GM23248 (cell line): ENCODE data around the gene CAPN8. TPM values are rescaled to one million over a fixed set of nuclear protein-coding genes. Genes with fewer than 3 reads are reported as not detected.

ENCODE experiments used
- DNase-seq: peaks from one replicate; pipeline ENCODE4 v3.0.0-alpha.2; 2015
- H2AFZ ChIP-seq: fragments of 200-600 bp; sonication (generic); 2 replicates; pipeline ENCODE4 v1.6.1; 2016; ENCODE audit warnings: antibody characterized with exemption
- H3F3A ChIP-seq: fragments of 200-600 bp; sonication (generic); 2 replicates; pipeline ENCODE4 v1.6.1; 2016; ENCODE audit warnings: mild to moderate bottlenecking, antibody characterized with exemption, mixed run types; ENCODE audit not compliant: insufficient read depth
- H3K27ac ChIP-seq: fragments of 200-600 bp; sonication (generic); 2 replicates; pipeline ENCODE4 v1.5.1; 2016; ENCODE audit warnings: mild to moderate bottlenecking
- H3K27me3 ChIP-seq: fragments of 200-600 bp; sonication (generic); replicated peaks from 2 replicates; pipeline ENCODE4 v1.6.1; 2016; ENCODE audit warnings: mild to moderate bottlenecking; ENCODE audit not compliant: insufficient read depth
- H3K36me3 ChIP-seq: fragments of 200-600 bp; sonication (generic); 2 replicates; pipeline ENCODE4 v1.6.1; 2016; ENCODE audit warnings: low read depth, mild to moderate bottlenecking
- H3K4me1 ChIP-seq: fragments of 200-600 bp; sonication (generic); 2 replicates; pipeline ENCODE4 v1.6.1; 2016; ENCODE audit warnings: mild to moderate bottlenecking; ENCODE audit not compliant: insufficient read depth
- H3K4me2 ChIP-seq: fragments of 200-600 bp; sonication (generic); one replicate; pipeline ENCODE4 v1.6.1; 2016; ENCODE audit warnings: mild to moderate bottlenecking; ENCODE audit not compliant: unreplicated experiment
- H3K4me3 ChIP-seq: fragments of 200-600 bp; sonication (generic); 2 replicates; pipeline ENCODE4 v1.5.1; 2016; ENCODE audit warnings: mild to moderate bottlenecking
- H3K79me2 ChIP-seq: fragments of 200-600 bp; sonication (generic); 2 replicates; pipeline ENCODE4 v1.6.1; 2016; ENCODE audit warnings: mild to moderate bottlenecking; ENCODE audit not compliant: insufficient read depth
- H3K9ac ChIP-seq: fragments of 200-600 bp; sonication (generic); 2 replicates; pipeline ENCODE4 v1.6.1; 2016; ENCODE audit warnings: mild to moderate bottlenecking
- H3K9me2 ChIP-seq: fragments of 200-600 bp; sonication (generic); 2 replicates; pipeline ENCODE4 v1.6.1; 2016; ENCODE audit warnings: mixed run types, mild to moderate bottlenecking, moderate library complexity; ENCODE audit not compliant: insufficient read depth
- H3K9me3 ChIP-seq: fragments of 200-600 bp; sonication (generic); one replicate; pipeline ENCODE4 v1.6.1; 2017; ENCODE audit warnings: low read depth
- H4K20me1 ChIP-seq: fragments of 200-600 bp; sonication (generic); 2 replicates; pipeline ENCODE4 v1.6.0; 2016; ENCODE audit not compliant: insufficient read depth
- EZH2 ChIP-seq: fragments of 200-600 bp; sonication (generic); IDR thresholded peaks from 2 replicates; pipeline ENCODE4 v1.6.1; 2018; ENCODE audit warnings: antibody characterized with exemption, mild to moderate bottlenecking; ENCODE audit not compliant: insufficient read depth, poor library complexity, severe bottlenecking
- EZH2phosphoT487 ChIP-seq: fragments of 200-600 bp; sonication (generic); IDR thresholded peaks from 2 replicates; pipeline ENCODE4 v1.6.1; 2018; ENCODE audit warnings: antibody characterized with exemption, moderate library complexity, mild to moderate bottlenecking, low read depth; ENCODE audit not compliant: insufficient read depth
- WGBS, 2 experiments: methylation state at CpG; one replicate each; pipeline ENCODE4 v1.1.6; 2015 to 2017; ENCODE audit warnings: low lambda C conversion rate in 2 of 2, low coverage in 1 of 2; ENCODE audit errors: missing lambda C conversion rate in 2 of 2; 5-methylcytosine and 5-hydroxymethylcytosine counted together
- in situ Hi-C: fragments of 300-500 bp; cut with MboI; formaldehyde crosslinking; loops from 2 replicates; pipeline ENCODE4 v1.15.0; 2020
- polyA plus RNA-seq: library from polyadenylated mRNA; unstranded; fragments of >200 nt; fragmentation: Nextera tagmentation; extraction: Ambion mirVana; gene quantifications from 2 replicates; pipeline ENCODE4 v1.2.1, GENCODE V29; 2016
- total RNA-seq: library from RNA; depleted of rRNA; stranded (reverse); fragments of >200 nt; shearing (Covaris generic); gene quantifications from 2 replicates; pipeline ENCODE4 v1.2.3, GENCODE V29; 2014

The CAPN8 gene
- total and polyA plus RNA-seq, 2 experiments from 2014 or later: not detected

GRCh38 chr1:223611936-223612335 is 53.6 kb downstream of the CAPN8 start:
- WGBS, 2 experiments: 0 to 8% methylated on average over 1 of the region's 1 CpG
- no peaks in the 10 kb centered on the region for H3K4me1 ChIP-seq
- H3K27ac ChIP-seq: no peak overlapping the region
- no peak overlapping the region for H3K4me2 ChIP-seq
- peak; percentile 7 for DNase-seq
- H2AFZ ChIP-seq: no peak overlapping the region
- H4K20me1 ChIP-seq: no peaks in the 10 kb centered on the region
- no peaks in the 10 kb centered on the region for H3K9me3 ChIP-seq
- H3K79me2 ChIP-seq: no peaks in the 10 kb centered on the region
- H3K9ac ChIP-seq: no peak overlapping the region
- in situ Hi-C loops: no loop called here
- no peak for TF ChIP-seq EZH2
- no peak for TF ChIP-seq EZH2phosphoT487
- H3K27me3 ChIP-seq: 0 out of 2 replicates have a peak, but pooled peaks cover 2% of the 10 kb centered on the region
- no peaks in the 10 kb centered on the region for H3F3A ChIP-seq
- H3K36me3 ChIP-seq: no peaks in the 10 kb centered on the region
- no peaks in the 10 kb centered on the region for H3K9me2 ChIP-seq
- H3K4me3 ChIP-seq: no peak overlapping the region

GRCh38 chr1:223609977-223610376 is 55.5 kb downstream of the CAPN8 start:
- no peak overlapping the region for H2AFZ ChIP-seq
- 76 to 86% methylated on average over 4 of the region's 4 CpGs for whole genome bisulfite sequencing, 2 experiments
- no peaks in the 10 kb centered on the region for H3K27me3 ChIP-seq
- H3K4me2 ChIP-seq: no peak overlapping the region
- no peaks in the 10 kb centered on the region for H3K9me2 ChIP-seq
- no peak for TF ChIP-seq EZH2
- TF ChIP-seq EZH2phosphoT487: no peak
- H3K27ac ChIP-seq: no peak overlapping the region
- H3K9me3 ChIP-seq: no peaks in the 10 kb centered on the region
- no peaks in the 10 kb centered on the region for H3K79me2 ChIP-seq
- H3K4me1 ChIP-seq: no peaks in the 10 kb centered on the region
- no peaks in the 10 kb centered on the region for H4K20me1 ChIP-seq
- H3K4me3 ChIP-seq: no peak overlapping the region
- DNase-seq: no peak
- no peaks in the 10 kb centered on the region for H3F3A ChIP-seq
- no peaks in the 10 kb centered on the region for H3K36me3 ChIP-seq
- in situ Hi-C loops: no loop called here
- H3K9ac ChIP-seq: no peak overlapping the region

GRCh38 chr1:223609066-223609465 is 56.4 kb downstream of the CAPN8 start:
- no peaks in the 10 kb centered on the region for H3K9me3 ChIP-seq
- no peak overlapping the region for H2AFZ ChIP-seq
- no peaks in the 10 kb centered on the region for H4K20me1 ChIP-seq
- no peak overlapping the region for H3K4me3 ChIP-seq
- WGBS, 2 experiments: 79 to 86% methylated on average over 14 of the region's 14 CpGs
- H3K9me2 ChIP-seq: no peaks in the 10 kb centered on the region
- H3K4me2 ChIP-seq: no peak overlapping the region
- H3K27ac ChIP-seq: no peak overlapping the region
- H3K36me3 ChIP-seq: no peaks in the 10 kb centered on the region
- in situ Hi-C loops: no loop called here
- H3K27me3 ChIP-seq: no peaks in the 10 kb centered on the region
- no peaks in the 10 kb centered on the region for H3K79me2 ChIP-seq
- H3K4me1 ChIP-seq: no peaks in the 10 kb centered on the region
- DNase-seq: no peak
- H3F3A ChIP-seq: no peaks in the 10 kb centered on the region
- H3K9ac ChIP-seq: no peak overlapping the region
- TF ChIP-seq EZH2: no peak
- TF ChIP-seq EZH2phosphoT487: no peak

GRCh38 chr1:223558512-223558911 is 107.0 kb downstream of the CAPN8 start:
- no peak for DNase-seq
- in situ Hi-C loops: no loop called here

GRCh38 chr1:223557130-223557475 is 108.4 kb downstream of the CAPN8 start:
- Histone ChIP-seq H3K4me1 (no peaks in the 10 kb centered on the region), H4K20me1 (no peaks in the 10 kb centered on the region), H3K27me3 (no peaks in the 10 kb centered on the region; the same call in 1 of the 2 replicates), H3K9me2 (no peaks in the 10 kb centered on the region), H3K9ac (no peak overlapping the region), H3K79me2 (no peaks in the 10 kb centered on the region), H3F3A (no peaks in the 10 kb centered on the region), H3K4me2 (no peak overlapping the region), H3K9me3 (no peaks in the 10 kb centered on the region), H2AFZ (no peak overlapping the region), H3K36me3 (no peaks in the 10 kb centered on the region), H3K27ac (no peak overlapping the region), H3K4me3 (no peak overlapping the region)
- 47 to 49% methylated on average over 5 of the region's 5 CpGs for WGBS, 2 experiments
- DNase-seq: no peak
- TF ChIP-seq EZH2 (no peak), EZH2phosphoT487 (no peak)
- in situ Hi-C loops: no loop called here

More at GRCh38 chr1:223558512-223558911, 107.0 kb downstream of the CAPN8 start:
- H2AFZ ChIP-seq: no peak overlapping the region
- H4K20me1 ChIP-seq: no peaks in the 10 kb centered on the region
- no peaks in the 10 kb centered on the region; the same call in 1 of the 2 replicates for H3K27me3 ChIP-seq
- 95 to 100% methylated on average over 1 of the region's 1 CpG for WGBS, 2 experiments
- no peaks in the 10 kb centered on the region for H3K79me2 ChIP-seq
- no peaks in the 10 kb centered on the region for H3F3A ChIP-seq
- no peaks in the 10 kb centered on the region for H3K9me3 ChIP-seq
- no peak for TF ChIP-seq EZH2
- no peak for TF ChIP-seq EZH2phosphoT487
- H3K4me2 ChIP-seq: no peak overlapping the region
- no peak overlapping the region for H3K27ac ChIP-seq
- no peaks in the 10 kb centered on the region for H3K36me3 ChIP-seq
- H3K9me2 ChIP-seq: no peaks in the 10 kb centered on the region
- H3K4me1 ChIP-seq: no peaks in the 10 kb centered on the region
- no peak overlapping the region for H3K4me3 ChIP-seq
- no peak overlapping the region for H3K9ac ChIP-seq
